GM04503 (cell line): ENCODE measurements around the gene FOXN1.
"Not testable (repeated sequence)": the region's sequence is repeated elsewhere in the genome, so short reads cannot be mapped to it uniquely, and the experiment has no call there.

Experiments
- DNase-seq: peaks from one replicate; pipeline ENCODE4 v3.0.0-alpha.2; 2012; ENCODE audit warnings: low read depth

FOXN1 gene

GRCh38 chr17:28500712-28501379, 5.3 kb upstream of the FOXN1 start:
- DNase-seq, result no peak

GRCh38 chr17:28501421-28502284, 4.5 kb upstream of the FOXN1 start:
- no peak for DNase-seq

- DNase-seq, result no peak
Measured at GRCh38 chr17:28503420-28503819, 2.7 kb upstream of the FOXN1 start.

- no peak for DNase-seq
Measured at GRCh38 chr17:28506763-28507487, 777 bp downstream of the FOXN1 start.

GRCh38 chr17:28507567-28508203, 1.5 kb downstream of the FOXN1 start:
- DNase-seq, result no peak

DNA sequence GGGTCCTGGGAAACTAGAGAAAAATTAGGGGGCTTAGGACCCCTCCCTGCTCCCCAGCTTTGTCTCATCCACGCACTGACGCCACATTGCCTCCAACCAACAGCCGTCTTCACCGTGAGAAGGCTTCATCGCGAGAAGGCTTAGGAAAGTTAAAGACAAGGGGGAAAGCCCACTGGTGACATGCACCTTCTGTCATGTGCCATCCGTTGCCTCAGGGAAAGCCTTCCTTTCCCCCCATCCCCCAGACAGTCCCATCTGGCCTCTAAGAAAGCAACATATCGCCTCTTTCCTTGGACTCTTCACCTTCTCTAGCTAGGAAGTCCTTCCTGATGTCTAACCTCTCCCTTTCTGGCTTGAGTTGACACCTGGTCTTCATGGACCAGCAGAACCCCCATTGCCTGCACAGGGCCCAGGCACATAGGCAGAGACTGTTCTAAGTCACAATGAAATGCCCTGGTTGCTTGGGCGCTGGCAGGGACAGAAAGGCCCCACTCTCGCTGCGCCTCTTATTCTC, 2.1 kb downstream of the FOXN1 start:
- no peak for DNase-seq

DNA sequence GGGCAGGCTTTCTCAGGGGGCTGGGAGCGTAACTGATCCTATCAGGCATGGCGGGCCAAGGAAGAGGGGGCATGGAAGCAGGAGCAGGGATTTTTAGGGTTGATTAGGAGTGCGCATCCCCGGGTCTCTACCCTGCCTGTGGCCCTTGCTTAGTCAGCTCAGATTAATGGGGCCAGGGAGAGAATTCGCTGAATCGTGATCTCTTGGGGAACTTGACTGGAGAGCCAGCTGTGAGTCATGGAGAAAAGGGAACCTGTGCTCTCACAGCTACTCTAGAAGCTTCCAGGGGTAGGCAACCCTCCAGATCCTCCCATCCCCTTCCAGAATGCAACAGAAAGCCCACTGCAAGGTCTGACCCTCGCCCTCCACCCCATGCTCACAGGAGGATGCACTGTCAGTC, 3.6 kb downstream of the FOXN1 start:
- no peak for DNase-seq

- no peak for DNase-seq
Measured at GRCh38 chr17:28511858-28512461, 5.8 kb downstream of the FOXN1 start.

GRCh38 chr17:28513476-28513875, 7.3 kb downstream of the FOXN1 start:
- DNase-seq, result no peak

- DNase-seq, result no peak
Measured at GRCh38 chr17:28514561-28515002, 8.4 kb downstream of the FOXN1 start.

GRCh38 chr17:28515518-28515917, 9.4 kb downstream of the FOXN1 start:
- no peak for DNase-seq

GRCh38 chr17:28518132-28518531, 12.0 kb downstream of the FOXN1 start:
- DNase-seq, result no peak

- DNase-seq, result no peak
Measured at GRCh38 chr17:28518578-28518977, 12.4 kb downstream of the FOXN1 start.

DNA sequence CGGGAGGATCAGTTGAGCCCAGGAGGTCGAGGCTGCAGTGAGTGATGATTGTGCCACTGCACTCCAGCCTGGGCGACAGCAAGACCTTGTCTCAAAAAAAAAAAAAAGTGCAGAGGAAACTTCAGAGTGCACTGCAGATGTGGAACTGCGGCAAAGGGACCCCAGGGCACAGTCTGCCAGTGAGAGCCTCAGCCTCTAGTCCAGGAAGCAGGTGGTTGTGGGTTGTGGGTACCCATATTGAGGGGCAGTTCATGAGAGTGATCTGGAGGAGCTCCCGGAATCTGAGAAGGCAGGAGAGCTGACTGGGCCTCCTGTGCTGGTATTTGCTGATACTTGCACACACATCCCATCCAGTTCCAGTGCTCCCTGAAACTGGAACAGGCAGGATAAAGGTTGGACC, 13.1 kb downstream of the FOXN1 start:
- no peak for DNase-seq

- no peak for DNase-seq
Measured at GRCh38 chr17:28520687-28521086, 14.5 kb downstream of the FOXN1 start.

DNA sequence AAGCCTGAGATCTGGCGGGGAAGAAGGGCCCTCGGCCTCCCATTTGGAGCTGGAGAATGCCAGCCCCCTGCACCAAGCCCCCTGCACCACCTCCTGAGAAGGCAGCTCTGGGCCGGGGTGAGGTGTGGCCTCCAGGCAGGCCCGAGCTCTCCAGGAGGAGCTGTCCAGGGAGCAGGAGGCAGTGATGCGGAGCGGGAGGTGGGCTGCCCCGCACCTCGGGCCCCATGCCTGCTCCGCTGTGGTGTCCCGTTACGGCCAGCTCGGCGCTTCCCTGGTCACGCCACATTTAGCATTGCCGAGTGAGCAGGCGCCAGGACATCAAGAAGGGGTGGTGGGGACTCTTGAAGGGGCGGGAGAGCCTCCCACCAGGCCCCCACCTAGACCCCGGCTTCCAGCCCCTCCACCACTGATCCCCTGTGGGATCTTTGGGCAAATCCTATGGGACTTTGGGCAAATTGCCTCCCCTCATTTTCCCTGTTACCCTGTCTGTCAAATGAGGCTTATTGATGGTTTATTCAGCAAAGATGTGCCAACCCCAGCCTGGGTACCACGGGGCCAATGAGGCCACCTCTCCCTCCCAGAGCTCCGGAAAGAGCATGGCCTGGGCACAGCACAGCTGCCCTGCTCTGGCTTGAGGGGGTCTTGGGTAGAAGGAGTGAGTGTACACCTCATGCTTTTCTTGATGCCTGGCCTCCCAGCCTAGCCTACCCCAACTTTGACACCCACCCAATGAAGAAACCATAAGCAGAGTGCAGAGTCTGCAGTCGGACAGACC, 15.3 kb downstream of the FOXN1 start:
- no peak for DNase-seq

GRCh38 chr17:28522281-28522680, 16.1 kb downstream of the FOXN1 start:
- DNase-seq, result not testable (repeated sequence)

GRCh38 chr17:28523186-28523585, 17.0 kb downstream of the FOXN1 start:
- DNase-seq, result no peak

DNA sequence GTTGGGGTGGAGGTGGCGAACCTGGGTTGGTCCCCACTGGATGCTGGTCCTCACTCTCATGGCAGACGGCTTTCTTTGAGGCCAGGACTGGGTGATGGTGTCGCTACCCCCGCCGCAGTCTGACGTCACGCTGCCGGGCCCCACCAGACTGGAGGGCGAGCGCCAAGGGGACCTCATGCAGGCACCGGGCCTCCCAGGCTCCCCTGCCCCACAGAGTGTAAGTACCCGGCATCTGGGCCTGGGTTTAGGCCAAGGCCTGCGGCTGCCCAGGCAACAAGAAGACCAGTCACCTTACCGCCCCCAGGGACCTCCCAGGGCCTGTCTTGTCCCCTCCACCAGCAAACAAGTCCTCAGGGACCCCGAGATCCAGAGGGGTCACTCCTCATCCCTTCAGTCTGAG, 17.7 kb downstream of the FOXN1 start:
- no peak for DNase-seq

DNA sequence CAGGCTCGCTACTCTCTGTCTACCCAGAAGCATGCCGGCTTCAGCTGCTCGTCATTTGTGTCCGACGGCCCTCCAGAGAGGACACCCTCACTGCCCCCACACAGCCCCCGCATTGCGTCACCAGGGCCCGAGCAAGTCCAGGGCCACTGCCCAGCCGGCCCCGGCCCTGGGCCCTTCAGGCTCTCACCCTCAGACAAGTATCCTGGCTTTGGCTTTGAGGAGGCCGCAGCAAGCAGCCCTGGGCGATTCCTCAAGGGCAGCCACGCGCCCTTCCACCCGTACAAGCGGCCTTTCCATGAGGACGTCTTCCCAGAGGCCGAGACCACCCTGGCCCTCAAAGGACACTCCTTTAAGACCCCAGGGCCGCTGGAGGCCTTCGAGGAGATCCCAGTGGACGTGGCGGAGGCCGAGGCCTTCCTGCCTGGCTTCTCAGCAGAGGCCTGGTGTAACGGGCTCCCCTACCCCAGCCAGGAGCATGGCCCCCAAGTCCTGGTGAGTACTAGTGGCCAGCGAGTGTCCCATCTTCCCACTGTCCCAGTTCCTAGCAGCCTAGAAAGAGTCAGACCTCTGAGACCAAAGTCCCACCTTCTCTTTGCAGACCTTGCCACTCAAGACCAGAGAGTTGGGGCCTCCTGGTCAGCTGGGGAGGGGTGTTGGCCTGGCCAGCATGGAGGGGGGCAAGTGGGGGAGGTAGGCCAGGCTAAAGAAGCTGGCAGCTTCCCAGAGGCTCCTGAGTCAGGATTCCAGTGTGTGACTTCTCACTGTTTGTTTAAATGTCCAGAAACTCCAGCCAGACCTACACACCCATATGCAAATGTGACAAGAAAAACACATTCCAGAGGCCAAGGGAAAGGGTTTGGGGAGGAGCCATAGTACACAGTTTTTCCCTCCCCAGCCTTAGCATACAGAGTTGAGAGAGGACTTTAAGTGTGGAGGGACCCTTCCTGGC, 18.6 kb downstream of the FOXN1 start:
- peak; percentile 39 for DNase-seq
